ENCODE results near the gene LRRD1. TPM values are rescaled to one million over a fixed set of nuclear protein-coding genes. Genes with fewer than 3 reads are reported as not detected.

The LRRD1 gene
- total RNA-seq, 1 experiment from 2014 or later, result not detected

Small RNA genes lying within 50 kb of the gene (small RNA-seq; reads per million reads assigned to genes)
- 0 to 0.06 reads per million in 2 experiments for gene MIR1285-1
- gene RF00019, result 0 reads per million in 2 experiments

Other genes starting within 250 kb of the LRRD1 start
- 24.4 and 30.1 TPM in 2 replicates for gene AKAP9, start 238.3 kb downstream of the LRRD1 start, total RNA-seq (2014; rRNA removed; shearing (Covaris generic))
- 106 and 113 TPM in 2 replicates for gene CYP51A1, start 44.7 kb downstream of the LRRD1 start, total RNA-seq (2014; rRNA removed; shearing (Covaris generic))
- gene KRIT1, start 66.8 kb upstream of the LRRD1 start, total RNA-seq (2014; rRNA removed; shearing (Covaris generic)), result 58.7 and 61.4 TPM in 2 replicates
- gene ANKIB1, start 66.8 kb upstream of the LRRD1 start, total RNA-seq (2014; rRNA removed; shearing (Covaris generic)), result 23.3 and 31.4 TPM in 2 replicates

Data from NCI-H460 (cell line).